HEK293 (cell line): ENCODE results near the gene TTC39C.

Source experiments
- ATF2 ChIP-seq: fragments of 450-650 bp; formaldehyde crosslinking; IDR thresholded peaks from 2 replicates; pipeline ENCODE4 v1.5.1; 2016; ENCODE audit warnings: missing biosample characterization, missing genetic modification characterization, low read depth
- CTCF ChIP-seq: fragments of 450-650 bp; formaldehyde crosslinking; IDR thresholded peaks from 2 replicates; pipeline ENCODE4 v1.5.1; 2016; ENCODE audit warnings: missing biosample characterization, missing genetic modification characterization
- SP2 ChIP-seq: fragments of 450-650 bp; formaldehyde crosslinking; IDR thresholded peaks from 2 replicates; pipeline ENCODE4 v1.5.1; 2016; ENCODE audit warnings: missing biosample characterization, missing genetic modification characterization
- YY2 ChIP-seq: fragments of 450-650 bp; formaldehyde crosslinking; IDR thresholded peaks from 2 replicates; pipeline ENCODE4 v1.5.1; 2016; ENCODE audit warnings: missing biosample characterization, missing genetic modification characterization
- ZNF121 ChIP-seq: fragments of 450-650 bp; formaldehyde crosslinking; IDR thresholded peaks from 2 replicates; pipeline ENCODE4 v1.5.1; 2016; ENCODE audit warnings: missing biosample characterization, missing genetic modification characterization
- ZNF140 ChIP-seq: fragments of 450-650 bp; formaldehyde crosslinking; IDR thresholded peaks from 2 replicates; pipeline ENCODE4 v1.5.1; 2016; ENCODE audit warnings: missing biosample characterization, missing genetic modification characterization
- ZNF223 ChIP-seq: fragments of 450-650 bp; formaldehyde crosslinking; IDR thresholded peaks from 2 replicates; pipeline ENCODE4 v1.5.1; 2016; ENCODE audit warnings: missing biosample characterization, missing genetic modification characterization
- ZNF23 ChIP-seq: fragments of 450-650 bp; formaldehyde crosslinking; IDR thresholded peaks from 2 replicates; pipeline ENCODE4 v1.5.1; 2016; ENCODE audit warnings: missing biosample characterization, missing genetic modification characterization, borderline replicate concordance
- ZNF510 ChIP-seq: fragments of 450-650 bp; formaldehyde crosslinking; IDR thresholded peaks from 2 replicates; pipeline ENCODE4 v1.5.1; 2018; ENCODE audit warnings: mild to moderate bottlenecking, missing genetic modification characterization, missing biosample characterization; ENCODE audit not compliant: insufficient replicate concordance
- ZNF621 ChIP-seq: fragments of 450-650 bp; formaldehyde crosslinking; IDR thresholded peaks from 2 replicates; pipeline ENCODE4 v1.5.1; 2017; ENCODE audit warnings: missing biosample characterization, missing genetic modification characterization
- ZNF670 ChIP-seq: fragments of 450-650 bp; formaldehyde crosslinking; IDR thresholded peaks from 2 replicates; pipeline ENCODE4 v1.5.1; 2016; ENCODE audit warnings: missing biosample characterization, missing genetic modification characterization, low read depth
- ZSCAN16 ChIP-seq: fragments of 450-650 bp; formaldehyde crosslinking; IDR thresholded peaks from 2 replicates; pipeline ENCODE4 v1.5.1; 2016; ENCODE audit warnings: missing biosample characterization, missing genetic modification characterization
- ZSCAN5A ChIP-seq: fragments of 450-650 bp; formaldehyde crosslinking; IDR thresholded peaks from 2 replicates; pipeline ENCODE4 v1.5.1; 2016; ENCODE audit warnings: missing biosample characterization, missing genetic modification characterization

- TF ChIP-seq ZNF223, result no peak
- TF ChIP-seq ZNF23 (tag by site-specific recombination), result no peak
- TF ChIP-seq ZNF121 (tag by site-specific recombination), result no peak
- no peak for TF ChIP-seq ZNF510 (tag by site-specific recombination)
- no peak for TF ChIP-seq ZNF670 (tag by site-specific recombination)
- no peak for TF ChIP-seq ATF2 (tag by site-specific recombination)
- no peak for TF ChIP-seq CTCF
- no peak for TF ChIP-seq SP2
- no peak for TF ChIP-seq ZNF621 (tag by site-specific recombination)
- TF ChIP-seq ZSCAN5A (tag by site-specific recombination), result no peak
- TF ChIP-seq ZSCAN16, result no peak
- no peak for TF ChIP-seq YY2
- no peak for TF ChIP-seq ZNF140 (tag by site-specific recombination)
Observed at GRCh38 chr18:24015639-24016631, 1.4 kb downstream of the TTC39C start.
